Right cardiac atrium (tissue), 5 donors: ENCODE results near the gene ZDHHC3. TPM values are rescaled to one million over a fixed set of nuclear protein-coding genes. Genes with fewer than 3 reads are reported as not detected.

Experiments used
- ATAC-seq, 2 donors: fragments of 200-7000 bp; cut with Tn5 transposase; one replicate each; pipeline versions ENCODE4 v1.8.0 to v1.9.1; 2020; ENCODE audit warnings: moderate library complexity in 2 of 2, mild to moderate bottlenecking in 1 of 2
- DNase-seq, 3 donors: peaks; one replicate each; pipeline ENCODE4 v3.0.0-alpha.2; 2020
- H3K27ac ChIP-seq: one replicate; pipeline ENCODE4 v1.5.1; 2013; ENCODE audit warnings: mild to moderate bottlenecking, low read length, control low read depth, moderate library complexity
- H3K27me3 ChIP-seq: one replicate; pipeline ENCODE4 v1.6.1; 2013; ENCODE audit not compliant: control insufficient read depth, insufficient read depth
- H3K4me1 ChIP-seq: one replicate; pipeline ENCODE4 v1.6.1; 2013; ENCODE audit warnings: low read length; ENCODE audit not compliant: control insufficient read depth, insufficient read depth
- H3K4me3 ChIP-seq: one replicate; pipeline ENCODE4 v1.5.1; 2013; ENCODE audit warnings: low read length, control low read depth
- H3K9me3 ChIP-seq: one replicate; pipeline ENCODE4 v1.6.1; 2013; ENCODE audit warnings: low read length; ENCODE audit not compliant: control insufficient read depth
- WGBS: extraction: QIAGEN DNeasy Blood & Tissue Kit; methylation state at CpG from one replicate; pipeline ENCODE4 v1.1.7; 2013; 5-methylcytosine and 5-hydroxymethylcytosine counted together
- intact Hi-C, 4 donors: fragments of 100-400 bp; cut with DNase I; formaldehyde crosslinking; loops; one replicate each; pipeline versions ENCODE4 v1.11.0 to v1.14.0; 2022 to 2023
- polyA plus RNA-seq: library from polyadenylated mRNA; stranded (reverse); fragments of 200-250 nt; gene quantifications from one replicate; pipeline ENCODE4 v1.2.3, GENCODE V29; 2013
- total RNA-seq, 4 donors: library from RNA; stranded (reverse); fragmentation: NEBNext Ultra II Directional; extraction: Animal tissue kit (Norgen Biotek cat#: 25700); gene quantifications; one replicate each; pipeline ENCODE4 v1.2.1, GENCODE V29; 2021
- donor health status: healthy with polysubstance abuse.
- donor health status: DM: no; HTN: yes; CAD: no.
- donor health status: DM: no; HTN: no; CAD: no.
- donor health status: DM: no; HTN: yes; CAD: no; lungs with severe emphysema.
- donor health status: DM: yes; HTN: yes; CAD: no.

Gene ZDHHC3
- total and polyA plus RNA-seq, 5 donors: 23.9 to 57.6 (median 40.6) TPM

GRCh38 chr3:44909063-44909462 is 66.9 kb downstream of the ZDHHC3 start:
- H3K27ac ChIP-seq: no peak overlapping the region

GRCh38 chr3:44907612-44908011 is 68.4 kb downstream of the ZDHHC3 start:
- DNase-seq (no peak), ATAC-seq (no peak)
- WGBS: 66% methylated on average over 4 of the region's 4 CpGs
- no peaks in the 10 kb centered on the region for H3K27me3 ChIP-seq
- H3K4me1 ChIP-seq: no peaks in the 10 kb centered on the region
- intact Hi-C loops: no loop called here
- no peak overlapping the region for H3K27ac ChIP-seq
- no peaks in the 10 kb centered on the region for H3K9me3 ChIP-seq
- H3K4me3 ChIP-seq: no peak overlapping the region

More at GRCh38 chr3:44909063-44909462, 66.9 kb downstream of the ZDHHC3 start:
- Histone ChIP-seq H3K4me3 (no peak overlapping the region), H3K9me3 (no peaks in the 10 kb centered on the region), H3K4me1 (no peaks in the 10 kb centered on the region), H3K27me3 (no peaks in the 10 kb centered on the region)
- WGBS: 64% methylated on average over 2 of the region's 2 CpGs
- DNase-seq (no peak), ATAC-seq (no peak)
- intact Hi-C loops: no loop called here

- no peaks in the 10 kb centered on the region for H3K4me1 ChIP-seq
- H3K9me3 ChIP-seq: no peaks in the 10 kb centered on the region
- intact Hi-C loops: no loop called here
- no peak for DNase-seq
- H3K27ac ChIP-seq: no peak overlapping the region
- no peak for ATAC-seq
- H3K27me3 ChIP-seq: no peaks in the 10 kb centered on the region
- no peak overlapping the region for H3K4me3 ChIP-seq
- 84% methylated on average over 4 of the region's 4 CpGs for WGBS
Observed at GRCh38 chr3:44906997-44907396, 69.0 kb downstream of the ZDHHC3 start.

GRCh38 chr3:44905446-44906157 is 70.4 kb downstream of the ZDHHC3 start:
- intact Hi-C loops: no loop called here
- no peaks in the 10 kb centered on the region for H3K9me3 ChIP-seq
- H3K27ac ChIP-seq: no peak overlapping the region
- 88% methylated on average over 3 of the region's 3 CpGs for WGBS
- H3K4me3 ChIP-seq: no peak overlapping the region
- ATAC-seq: no peak
- no peaks in the 10 kb centered on the region for H3K4me1 ChIP-seq
- H3K27me3 ChIP-seq: no peaks in the 10 kb centered on the region
- DNase-seq: no peak

GRCh38 chr3:44903751-44904150 is 72.2 kb downstream of the ZDHHC3 start:
- DNase-seq: no peak
- Histone ChIP-seq H3K27ac (no peak overlapping the region), H3K4me1 (no peaks in the 10 kb centered on the region), H3K4me3 (no peak overlapping the region), H3K9me3 (no peaks in the 10 kb centered on the region), H3K27me3 (no peaks in the 10 kb centered on the region)
- intact Hi-C loops: no loop called here
- ATAC-seq: no peak
- WGBS: 90% methylated on average over 15 of the region's 15 CpGs

- intact Hi-C loops: no loop called here
Observed at GRCh38 chr3:44903314-44903713, 72.7 kb downstream of the ZDHHC3 start.

GRCh38 chr3:44902628-44903027 is 73.3 kb downstream of the ZDHHC3 start:
- no peak overlapping the region for H3K27ac ChIP-seq
- intact Hi-C loops: no loop called here
- DNase-seq (no peak), ATAC-seq (no peak)
- H3K27me3 ChIP-seq: no peaks in the 10 kb centered on the region
- 47% methylated on average over 4 of the region's 4 CpGs for WGBS
- no peak overlapping the region for H3K4me3 ChIP-seq
- H3K4me1 ChIP-seq: no peaks in the 10 kb centered on the region
- H3K9me3 ChIP-seq: no peaks in the 10 kb centered on the region

More at GRCh38 chr3:44903314-44903713, 72.7 kb downstream of the ZDHHC3 start:
- Histone ChIP-seq H3K27ac (no peak overlapping the region), H3K4me1 (no peaks in the 10 kb centered on the region), H3K9me3 (no peaks in the 10 kb centered on the region), H3K27me3 (no peaks in the 10 kb centered on the region), H3K4me3 (no peak overlapping the region)
- ATAC-seq: no peak
- 48% methylated on average over 2 of the region's 2 CpGs for WGBS
- DNase-seq: no peak

- no peaks in the 10 kb centered on the region for H3K9me3 ChIP-seq
- DNase-seq (no peak), ATAC-seq (no peak)
- WGBS: 34% methylated on average over 13 of the region's 13 CpGs
- H3K4me1 ChIP-seq: no peaks in the 10 kb centered on the region
- intact Hi-C loops: no loop called here
- H3K4me3 ChIP-seq: no peak overlapping the region
- H3K27ac ChIP-seq: no peak overlapping the region
- no peaks in the 10 kb centered on the region for H3K27me3 ChIP-seq
Observed at GRCh38 chr3:44899683-44900367, 76.1 kb downstream of the ZDHHC3 start.

GRCh38 chr3:44896440-44896839 is 79.5 kb downstream of the ZDHHC3 start:
- Histone ChIP-seq H3K4me1 (no peaks in the 10 kb centered on the region), H3K27ac (no peak overlapping the region), H3K4me3 (no peak overlapping the region), H3K9me3 (no peaks in the 10 kb centered on the region), H3K27me3 (no peaks in the 10 kb centered on the region)
- ATAC-seq (no peak), DNase-seq (no peak)
- 71% methylated on average over 2 of the region's 2 CpGs for WGBS
- intact Hi-C loops: no loop called here

GRCh38 chr3:44894485-44894884 is 81.5 kb downstream of the ZDHHC3 start:
- DNase-seq: no peak
- intact Hi-C loops: no loop called here
- ATAC-seq: no peak
- Histone ChIP-seq H3K4me3 (no peak overlapping the region), H3K27me3 (no peaks in the 10 kb centered on the region), H3K4me1 (no peaks in the 10 kb centered on the region), H3K27ac (no peak overlapping the region), H3K9me3 (no peaks in the 10 kb centered on the region)
- WGBS: 43% methylated on average over 5 of the region's 5 CpGs

- intact Hi-C loops: no loop called here
- Histone ChIP-seq H3K27ac (no peak overlapping the region), H3K27me3 (no peaks in the 10 kb centered on the region), H3K4me3 (no peak overlapping the region), H3K4me1 (no peaks in the 10 kb centered on the region), H3K9me3 (no peaks in the 10 kb centered on the region)
- no peak for DNase-seq
- ATAC-seq: no peak
- WGBS: 52% methylated on average over 2 of the region's 2 CpGs
Observed at GRCh38 chr3:44893097-44893496, 82.9 kb downstream of the ZDHHC3 start.
